ENCODE data around the gene MT1G.
"Not testable (repeated sequence)": the region's sequence is repeated elsewhere in the genome, so short reads cannot be mapped to it uniquely, and the experiment has no call there.

Gene MT1G

GRCh38 chr16:56665286-56666261 is 2.3 kb downstream of the MT1G start:
- H4K8ac ChIP-seq (ENCODE audit: low read depth, low read length); H2BK12ac ChIP-seq (ENCODE audit: low read length); H3K14ac ChIP-seq (ENCODE audit: low read length); H3K27ac ChIP-seq (replicated peaks; ENCODE audit: low read length); H3K9ac ChIP-seq (ENCODE audit: low read depth, low read length, poor library complexity); H3K9me3 ChIP-seq (replicated peaks in 1 of 2; ENCODE audit: control insufficient read depth in 2 of 2, insufficient read depth in 1 of 2, low read depth in 1 of 2, low read length in 2 of 2); H3K4me3 ChIP-seq (ENCODE audit: low read length in 2 of 2); DNase-seq (ENCODE audit: low spot score); H2BK15ac ChIP-seq (ENCODE audit: low read length); H2AFZ ChIP-seq (ENCODE audit: low read length); H2BK5ac ChIP-seq (ENCODE audit: low read length); H3K4me2 ChIP-seq (ENCODE audit: insufficient read depth, low read length, poor library complexity, severe bottlenecking); H3K4ac ChIP-seq (ENCODE audit: low read length); H3K23ac ChIP-seq (ENCODE audit: low read depth, low read length, poor library complexity); H2BK120ac ChIP-seq (ENCODE audit: low read depth, low read length); H3K18ac ChIP-seq (ENCODE audit: low read length); H3K79me1 ChIP-seq (ENCODE audit: low read depth, low read length); H3K4me1 ChIP-seq (ENCODE audit: control insufficient read depth in 2 of 2, insufficient read depth in 1 of 2, low read depth in 1 of 2, low read length in 2 of 2); H3K36me3 ChIP-seq (replicated peaks in 1 of 2; ENCODE audit: control insufficient read depth in 2 of 2, insufficient read depth in 2 of 2, low read length in 2 of 2); H2AK5ac ChIP-seq (ENCODE audit: low read depth, low read length); H4K91ac ChIP-seq (ENCODE audit: low read depth, low read length, poor library complexity): not testable (repeated sequence)
- H3K27me3 ChIP-seq (ENCODE audit: control insufficient read depth in 3 of 3, insufficient read depth in 3 of 3, low read depth in 1 of 3, low read length in 3 of 3), result peaks cover 48 to 100% (median 98%) of the 10 kb centered on the region in 3 experiments
- WGBS, 2 donors (ENCODE audit: extremely low coverage in 2 of 2, insufficient read length in 2 of 2, insufficient replicate concordance in 1 of 2), result no CpG with 5 or more reads among the region's 8 CpGs

DNA sequence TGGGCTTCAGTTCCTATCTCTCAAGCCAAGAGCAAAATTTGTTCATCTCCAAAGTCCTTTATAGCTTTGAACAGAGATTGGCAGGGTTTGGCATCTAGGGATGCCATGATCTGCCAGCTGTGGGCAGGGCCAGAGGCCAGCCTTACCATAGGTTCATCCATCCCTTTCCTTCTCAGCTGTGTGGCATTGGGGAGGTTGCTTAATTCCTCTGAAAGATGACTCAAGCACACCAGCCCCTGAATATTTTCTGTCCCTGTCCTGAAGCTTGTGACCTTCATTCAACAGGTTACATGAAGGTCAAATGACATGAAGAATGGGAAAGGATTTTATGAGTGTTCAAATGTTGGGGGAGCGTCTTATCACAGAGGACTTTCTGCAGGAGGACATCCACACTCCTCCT is 3.4 kb downstream of the MT1G start:
- H3K9ac ChIP-seq (ENCODE audit: low read depth, low read length, poor library complexity), result no peak overlapping the region
- H2AFZ ChIP-seq (ENCODE audit: low read length), result no peak overlapping the region
- H4K91ac ChIP-seq (ENCODE audit: low read depth, low read length, poor library complexity), result no peak overlapping the region
- H3K9me3 ChIP-seq (replicated peaks in 1 of 2; ENCODE audit: control insufficient read depth in 2 of 2, insufficient read depth in 1 of 2, low read depth in 1 of 2, low read length in 2 of 2), result peaks cover 0 to 3% of the 10 kb centered on the region in 2 donors
- H3K36me3 ChIP-seq (replicated peaks in 1 of 2; ENCODE audit: control insufficient read depth in 2 of 2, insufficient read depth in 2 of 2, low read length in 2 of 2), result no peaks in the 10 kb centered on the region
- H3K18ac ChIP-seq (ENCODE audit: low read length), result no peak overlapping the region
- H3K27ac ChIP-seq (replicated peaks; ENCODE audit: low read length), result no peak overlapping the region
- H3K79me1 ChIP-seq (ENCODE audit: low read depth, low read length), result no peaks in the 10 kb centered on the region
- H2AK5ac ChIP-seq (ENCODE audit: low read depth, low read length), result no peak overlapping the region
- H3K4me3 ChIP-seq (ENCODE audit: low read length in 2 of 2), result no peak overlapping the region
- no peak for DNase-seq (ENCODE audit: low spot score)
- no peak overlapping the region for H4K8ac ChIP-seq (ENCODE audit: low read depth, low read length)
- WGBS, 2 donors (ENCODE audit: extremely low coverage in 2 of 2, insufficient read length in 2 of 2, insufficient replicate concordance in 1 of 2), result no CpG with 5 or more reads among the region's 1 CpG
- H3K14ac ChIP-seq (ENCODE audit: low read length), result no peak overlapping the region
- no peak overlapping the region for H2BK120ac ChIP-seq (ENCODE audit: low read depth, low read length)
- H2BK12ac ChIP-seq (ENCODE audit: low read length), result no peak overlapping the region
- no peak overlapping the region for H3K4ac ChIP-seq (ENCODE audit: low read length)
- H3K4me2 ChIP-seq (ENCODE audit: insufficient read depth, low read length, poor library complexity, severe bottlenecking), result no peak overlapping the region
- no peak overlapping the region for H2BK15ac ChIP-seq (ENCODE audit: low read length)
- no peaks in the 10 kb centered on the region for H3K4me1 ChIP-seq (ENCODE audit: control insufficient read depth in 2 of 2, insufficient read depth in 1 of 2, low read depth in 1 of 2, low read length in 2 of 2)
- peaks cover 41 to 100% (median 98%) of the 10 kb centered on the region in 3 experiments for H3K27me3 ChIP-seq (ENCODE audit: control insufficient read depth in 3 of 3, insufficient read depth in 3 of 3, low read depth in 1 of 3, low read length in 3 of 3)
- H3K23ac ChIP-seq (ENCODE audit: low read depth, low read length, poor library complexity), result no peak overlapping the region
- H2BK5ac ChIP-seq (ENCODE audit: low read length), result no peak overlapping the region

DNA sequence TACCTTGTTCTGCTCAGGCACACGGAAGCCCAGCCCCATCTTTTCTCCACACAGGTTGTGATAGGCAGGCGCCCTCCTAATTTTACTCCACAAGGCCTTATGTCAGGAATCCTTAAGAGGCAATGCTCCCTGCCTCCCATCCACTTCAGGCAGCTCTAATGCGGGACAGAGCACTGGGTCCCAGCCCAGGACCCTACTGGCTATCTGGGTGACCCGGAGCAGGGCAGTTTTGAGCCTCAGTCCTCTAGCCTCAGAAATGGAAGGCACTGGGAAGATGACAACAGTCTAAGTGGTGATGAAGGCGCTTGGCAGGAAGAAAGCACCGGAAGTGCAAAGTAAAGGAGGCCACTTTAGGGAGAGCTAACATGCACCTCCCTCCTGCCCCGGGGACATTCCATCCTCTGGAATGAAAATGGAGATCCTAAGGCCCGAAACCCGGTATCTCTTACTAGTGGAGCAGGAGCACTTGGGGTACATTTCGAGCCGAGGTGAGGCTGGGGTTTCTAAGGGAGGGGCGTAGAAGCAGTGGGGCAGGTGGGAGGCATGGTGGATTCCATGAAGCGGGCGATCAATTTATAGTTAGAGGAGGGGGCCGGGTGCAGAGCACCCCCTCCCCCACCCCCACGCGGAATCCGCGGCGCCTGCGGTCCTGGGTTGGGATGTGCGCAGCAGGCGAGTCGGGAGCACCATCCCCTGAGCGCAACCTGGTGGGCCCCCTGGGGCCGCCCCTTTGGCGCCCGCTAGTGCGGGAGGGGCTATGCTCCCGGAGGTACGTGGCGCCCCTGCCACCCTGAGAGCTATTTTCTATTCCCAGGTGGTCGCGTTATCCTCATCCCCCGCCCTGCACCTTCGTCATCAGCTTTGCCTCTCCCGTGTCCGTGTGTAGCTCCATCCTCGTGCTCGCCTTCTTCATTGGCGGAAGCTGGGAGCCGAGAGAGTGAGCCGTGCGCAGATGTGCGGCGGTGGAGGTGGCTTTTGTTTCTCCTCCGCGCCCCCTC is 5.2 kb downstream of the MT1G start:
- no peak overlapping the region for H4K8ac ChIP-seq (ENCODE audit: low read depth, low read length)
- H2BK15ac ChIP-seq (ENCODE audit: low read length), result no peak overlapping the region
- H3K36me3 ChIP-seq (replicated peaks in 1 of 2; ENCODE audit: control insufficient read depth in 2 of 2, insufficient read depth in 2 of 2, low read length in 2 of 2), result no peaks in the 10 kb centered on the region
- WGBS, 2 donors (ENCODE audit: extremely low coverage in 2 of 2, insufficient read length in 2 of 2, insufficient replicate concordance in 1 of 2), result no CpG with 5 or more reads among the region's 48 CpGs
- H3K4ac ChIP-seq (ENCODE audit: low read length), result no peak overlapping the region
- H3K14ac ChIP-seq (ENCODE audit: low read length), result no peak overlapping the region
- H2AFZ ChIP-seq (ENCODE audit: low read length), result peak overlapping the region; percentile 42
- H2AK5ac ChIP-seq (ENCODE audit: low read depth, low read length), result no peak overlapping the region
- H2BK120ac ChIP-seq (ENCODE audit: low read depth, low read length), result no peak overlapping the region
- peak overlapping the region; percentile 11 for H3K23ac ChIP-seq (ENCODE audit: low read depth, low read length, poor library complexity)
- DNase-seq (ENCODE audit: low spot score), result no peak
- no peak overlapping the region for H3K4me2 ChIP-seq (ENCODE audit: insufficient read depth, low read length, poor library complexity, severe bottlenecking)
- peaks cover 30 to 100% (median 97%) of the 10 kb centered on the region in 3 experiments for H3K27me3 ChIP-seq (ENCODE audit: control insufficient read depth in 3 of 3, insufficient read depth in 3 of 3, low read depth in 1 of 3, low read length in 3 of 3)
- H3K79me1 ChIP-seq (ENCODE audit: low read depth, low read length), result no peaks in the 10 kb centered on the region
- peak overlapping the region; percentile 32 for H3K18ac ChIP-seq (ENCODE audit: low read length)
- H3K4me3 ChIP-seq (ENCODE audit: low read length in 2 of 2), result peak overlapping the region in 1 of 2 donors; percentile 25
- no peak overlapping the region for H3K27ac ChIP-seq (replicated peaks; ENCODE audit: low read length)
- no peak overlapping the region for H2BK12ac ChIP-seq (ENCODE audit: low read length)
- no peak overlapping the region for H3K9ac ChIP-seq (ENCODE audit: low read depth, low read length, poor library complexity)
- H2BK5ac ChIP-seq (ENCODE audit: low read length), result no peak overlapping the region
- H3K9me3 ChIP-seq (replicated peaks in 1 of 2; ENCODE audit: control insufficient read depth in 2 of 2, insufficient read depth in 1 of 2, low read depth in 1 of 2, low read length in 2 of 2), result peaks cover 0 to 2% of the 10 kb centered on the region in 2 donors
- H4K91ac ChIP-seq (ENCODE audit: low read depth, low read length, poor library complexity), result no peak overlapping the region
- peaks cover 0 to 4% of the 10 kb centered on the region in 2 donors for H3K4me1 ChIP-seq (ENCODE audit: control insufficient read depth in 2 of 2, insufficient read depth in 1 of 2, low read depth in 1 of 2, low read length in 2 of 2)

All from neuronal stem cell (in vitro differentiated cells).